Hepatocyte (in vitro differentiated cells): ENCODE data around the gene TRIM44.

Source experiments
- EZH2phosphoT487 ChIP-seq: fragments of 200-600 bp; sonication (generic); IDR thresholded peaks from one replicate; pipeline ENCODE4 v1.6.1; 2018; ENCODE audit warnings: antibody characterized with exemption, mild to moderate bottlenecking, low read depth, moderate library complexity; ENCODE audit not compliant: unreplicated experiment, severe bottlenecking
- TF ChIP-seq, protein P1 (sequence below): fragments of 200-600 bp; sonication (generic); IDR thresholded peaks from 2 replicates; pipeline ENCODE4 v1.5.1; 2016; ENCODE audit warnings: antibody characterized with exemption, mild to moderate bottlenecking; ENCODE audit not compliant: poor library complexity

GRCh38 chr11:35812828-35813227 is 150.3 kb downstream of the TRIM44 start:
- TF ChIP-seq, protein P1, sequence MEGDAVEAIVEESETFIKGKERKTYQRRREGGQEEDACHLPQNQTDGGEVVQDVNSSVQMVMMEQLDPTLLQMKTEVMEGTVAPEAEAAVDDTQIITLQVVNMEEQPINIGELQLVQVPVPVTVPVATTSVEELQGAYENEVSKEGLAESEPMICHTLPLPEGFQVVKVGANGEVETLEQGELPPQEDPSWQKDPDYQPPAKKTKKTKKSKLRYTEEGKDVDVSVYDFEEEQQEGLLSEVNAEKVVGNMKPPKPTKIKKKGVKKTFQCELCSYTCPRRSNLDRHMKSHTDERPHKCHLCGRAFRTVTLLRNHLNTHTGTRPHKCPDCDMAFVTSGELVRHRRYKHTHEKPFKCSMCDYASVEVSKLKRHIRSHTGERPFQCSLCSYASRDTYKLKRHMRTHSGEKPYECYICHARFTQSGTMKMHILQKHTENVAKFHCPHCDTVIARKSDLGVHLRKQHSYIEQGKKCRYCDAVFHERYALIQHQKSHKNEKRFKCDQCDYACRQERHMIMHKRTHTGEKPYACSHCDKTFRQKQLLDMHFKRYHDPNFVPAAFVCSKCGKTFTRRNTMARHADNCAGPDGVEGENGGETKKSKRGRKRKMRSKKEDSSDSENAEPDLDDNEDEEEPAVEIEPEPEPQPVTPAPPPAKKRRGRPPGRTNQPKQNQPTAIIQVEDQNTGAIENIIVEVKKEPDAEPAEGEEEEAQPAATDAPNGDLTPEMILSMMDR = no peak
- TF ChIP-seq EZH2phosphoT487 = no peak
